HG03060 (cell line): ENCODE data around the gene WNT3.

Source experiments
- ATAC-seq: cut with Tn5 transposase; IDR thresholded peaks from one replicate; pipeline ENCODE4 v1.9.1; 2021; ENCODE audit warnings: low read depth, moderate number of reproducible peaks; ENCODE audit not compliant: unreplicated experiment

The WNT3 gene

GRCh38 chr17:46741122-46741730, 77.3 kb downstream of the WNT3 start:
- no peak for ATAC-seq

DNA sequence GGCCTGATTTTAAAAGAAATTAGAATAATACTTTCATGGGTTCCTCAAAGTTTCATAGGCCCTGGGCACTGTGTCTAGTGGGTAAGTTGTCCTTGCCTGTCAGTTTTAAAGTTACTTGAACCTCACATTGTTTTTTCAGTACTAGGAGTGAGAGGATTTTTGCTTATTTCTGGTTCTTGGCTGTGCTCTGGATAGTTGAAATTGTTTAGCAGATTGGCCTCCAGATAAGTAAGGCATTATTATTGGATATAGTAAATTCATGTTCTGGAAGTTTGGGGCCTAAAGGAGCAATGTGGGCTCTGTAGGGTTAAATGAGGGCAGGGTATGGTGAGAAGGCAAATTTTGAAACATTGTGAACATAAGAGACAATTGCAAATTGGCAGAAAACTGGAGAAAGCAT, 78.5 kb downstream of the WNT3 start:
- no peak for ATAC-seq

- ATAC-seq: no peak
Measured at GRCh38 chr17:46738544-46738943, 79.9 kb downstream of the WNT3 start.

GRCh38 chr17:46737326-46737725, 81.2 kb downstream of the WNT3 start:
- no peak for ATAC-seq

DNA sequence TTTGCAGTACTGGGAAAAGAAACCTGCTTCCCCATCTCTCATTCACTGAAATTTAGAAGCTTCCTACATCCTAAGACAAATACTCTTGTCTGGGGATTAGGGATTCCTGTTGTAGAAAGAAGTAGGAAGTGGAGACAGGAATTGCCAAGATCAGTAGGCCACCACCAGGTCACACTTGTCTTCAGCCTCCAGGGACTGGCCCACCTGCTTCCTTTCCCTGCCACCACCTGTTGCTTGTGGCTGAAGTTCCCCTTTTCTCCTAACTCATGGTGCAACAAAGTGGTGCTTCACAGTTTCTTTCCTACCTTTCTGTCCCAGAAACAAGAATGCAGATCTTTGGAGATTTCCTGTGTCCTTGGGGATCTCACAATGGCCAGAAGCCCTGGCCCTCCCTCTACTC, 82.4 kb downstream of the WNT3 start:
- no peak for ATAC-seq

DNA sequence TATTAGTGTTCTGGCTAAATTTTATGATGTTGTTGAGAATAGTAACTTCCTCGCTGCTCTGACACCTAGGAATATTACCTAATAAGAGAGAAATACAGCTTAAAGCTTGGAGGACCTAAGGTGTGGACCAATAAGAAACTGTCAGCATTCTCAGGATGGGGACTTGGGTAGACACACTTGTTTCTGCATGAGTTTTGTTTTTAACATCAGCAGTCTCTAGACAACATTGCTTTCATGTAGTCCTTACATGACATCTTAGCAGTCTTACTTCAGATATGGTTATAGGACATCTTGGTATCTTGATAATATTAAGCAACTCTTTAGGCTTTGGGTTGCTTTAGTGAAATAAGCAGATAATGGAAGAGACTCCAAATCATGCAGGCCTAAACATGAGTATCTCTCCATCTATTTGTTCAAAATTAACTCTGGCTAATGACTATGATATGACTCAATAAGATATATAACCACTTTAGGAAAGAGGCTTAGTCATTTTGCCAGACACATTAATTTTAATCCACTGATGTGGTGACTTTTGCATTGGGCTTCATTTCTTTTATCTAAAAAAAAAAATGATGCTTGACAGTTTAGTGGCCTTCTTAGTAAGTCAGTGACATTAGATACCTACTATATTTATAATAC, 84.5 kb downstream of the WNT3 start:
- no peak for ATAC-seq

DNA sequence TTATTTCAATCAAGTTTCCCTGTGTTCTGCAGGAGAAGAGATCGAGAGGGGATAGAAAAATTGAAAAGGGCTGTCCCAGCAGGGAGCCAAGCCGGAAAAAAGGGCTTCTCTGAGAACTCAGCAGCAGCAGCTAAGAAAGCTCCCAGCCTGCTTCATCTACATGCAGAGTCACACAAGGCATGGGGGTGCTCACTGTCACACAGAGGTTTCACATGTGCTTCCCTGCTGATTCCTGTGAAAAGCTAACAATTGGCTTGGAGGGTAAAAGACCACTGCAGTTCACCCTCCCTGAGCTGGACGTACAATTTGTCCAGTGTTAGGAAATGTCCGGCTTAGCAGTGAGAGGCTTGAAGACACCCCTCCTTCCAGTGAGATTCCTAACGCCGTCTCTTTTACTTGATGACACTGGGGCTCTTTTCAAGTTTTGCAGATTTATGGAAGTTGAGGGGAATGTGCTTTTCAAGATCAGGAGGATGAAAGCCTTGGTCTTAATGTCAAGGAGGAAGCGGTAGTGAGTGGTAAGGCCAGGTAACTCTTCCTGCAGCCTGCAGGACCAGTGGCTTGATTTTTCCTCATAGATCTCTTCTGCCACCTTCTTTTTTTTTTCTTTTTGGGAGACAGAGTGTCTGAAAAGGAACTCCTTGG, 85.6 kb downstream of the WNT3 start:
- ATAC-seq: no peak

DNA sequence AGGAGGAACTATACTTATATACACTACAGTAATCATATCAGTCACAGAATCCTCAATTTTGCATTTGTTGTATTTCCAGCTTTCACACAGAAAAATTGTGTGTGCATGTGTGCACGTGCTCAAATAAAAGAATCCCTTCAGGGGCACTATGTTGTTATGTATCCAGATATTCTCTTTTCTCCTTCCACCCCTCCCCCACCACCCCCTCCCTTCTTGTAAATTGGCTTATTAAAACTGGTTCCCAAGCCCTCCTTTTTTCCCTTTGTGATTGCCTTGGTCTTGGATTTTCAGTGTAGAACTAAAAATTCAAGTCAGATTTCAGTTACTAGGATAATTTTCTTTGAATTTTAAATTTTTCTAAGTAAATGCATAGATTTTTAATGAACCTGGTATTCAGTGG, 86.3 kb downstream of the WNT3 start:
- ATAC-seq: no peak

DNA sequence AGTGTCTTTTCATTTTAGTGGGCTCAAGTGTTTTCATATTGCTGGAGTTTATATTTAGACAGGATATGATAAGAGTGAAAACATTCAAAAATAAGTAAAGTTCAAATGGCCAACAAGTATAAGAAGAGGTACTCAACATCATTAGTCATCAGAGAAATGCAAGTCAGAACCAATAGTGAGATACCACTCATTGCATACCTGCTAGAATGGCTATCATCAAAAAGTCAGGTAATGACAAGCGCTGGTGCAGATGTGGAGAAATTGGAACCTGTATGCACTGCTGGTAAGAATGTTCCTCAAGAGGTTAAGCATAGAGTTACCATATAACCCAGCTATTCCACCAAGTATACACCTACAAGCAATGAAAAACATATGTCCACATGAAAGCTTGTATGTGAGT, 87.8 kb downstream of the WNT3 start:
- no peak for ATAC-seq

- ATAC-seq: no peak
Measured at GRCh38 chr17:46730026-46730425, 88.5 kb downstream of the WNT3 start.

DNA sequence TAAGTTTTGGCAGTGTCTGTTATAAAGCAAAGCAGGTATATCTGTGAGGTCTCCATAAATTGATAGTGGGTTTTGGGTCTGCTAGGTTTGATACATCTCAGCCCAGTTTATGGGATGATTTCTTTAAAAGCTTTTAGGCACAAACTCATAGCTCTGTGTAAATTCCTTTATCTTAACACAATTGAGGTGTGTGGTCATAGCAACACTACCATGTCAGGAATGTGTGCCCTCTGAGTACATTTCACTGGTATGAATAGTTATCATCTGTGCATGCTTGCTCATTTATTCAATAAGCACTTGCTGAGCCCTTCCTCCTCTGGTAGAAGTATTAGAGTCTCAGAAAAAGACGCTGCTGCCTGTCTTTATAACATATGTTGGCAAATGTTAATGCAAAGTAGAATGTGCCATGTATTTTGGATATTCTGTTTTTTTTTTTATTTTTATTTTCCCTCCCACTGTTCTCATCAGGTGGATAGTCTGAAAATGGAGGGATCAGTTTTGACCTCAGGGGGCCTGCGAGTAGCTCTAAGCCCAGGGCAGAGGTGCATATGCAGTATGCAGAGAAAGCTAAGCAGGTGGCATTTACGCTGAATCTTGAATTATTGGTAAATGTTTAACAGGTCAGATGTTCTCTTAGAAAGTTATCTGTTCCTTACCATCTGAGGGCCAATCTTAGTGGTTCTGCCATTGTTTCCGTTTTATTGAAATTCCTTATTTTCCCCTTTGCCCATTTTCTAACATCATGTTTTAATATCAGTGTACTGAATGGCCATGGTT, 90.7 kb downstream of the WNT3 start:
- no peak for ATAC-seq

DNA sequence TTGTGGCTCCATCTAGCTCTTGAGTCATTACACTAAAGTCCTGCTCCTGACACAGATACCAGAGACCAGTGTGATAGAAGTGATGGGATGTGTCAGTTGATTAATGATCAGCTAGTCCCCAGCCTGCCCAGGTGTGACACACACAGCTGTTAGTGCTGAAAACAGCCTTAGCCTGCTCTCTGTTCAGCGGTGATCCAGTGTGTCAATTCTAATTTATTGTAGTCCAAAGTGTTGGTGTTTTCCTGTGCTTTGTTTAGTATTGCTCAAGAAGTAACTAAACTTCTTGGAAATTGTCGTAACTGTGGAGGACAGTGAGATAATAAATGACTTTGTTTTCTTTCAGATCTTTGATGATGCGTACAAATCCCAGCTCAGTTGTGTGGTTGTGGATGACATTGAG, 92.3 kb downstream of the WNT3 start:
- ATAC-seq: no peak

GRCh38 chr17:46722662-46723285, 95.7 kb downstream of the WNT3 start:
- ATAC-seq: no peak

- ATAC-seq: no peak
Measured at GRCh38 chr17:46720408-46720807, 98.1 kb downstream of the WNT3 start.

DNA sequence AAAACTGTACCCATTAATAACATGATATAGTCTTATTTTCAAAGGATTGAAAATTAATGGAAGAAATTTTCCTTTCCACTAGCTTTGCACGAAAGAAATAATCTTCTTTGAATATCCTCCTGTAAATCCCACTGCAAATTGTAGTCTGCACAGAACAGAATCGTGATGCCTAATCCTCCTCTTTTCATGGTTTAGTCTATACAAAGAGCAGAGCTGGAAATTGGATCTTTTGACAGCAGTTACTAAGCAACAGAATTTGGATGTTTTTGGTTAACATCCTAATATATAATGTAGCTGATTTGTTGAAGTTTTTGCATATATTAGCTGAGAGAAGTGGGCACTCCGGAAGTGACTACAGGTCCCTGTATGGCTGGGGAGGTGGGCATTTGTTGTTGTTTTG, 98.6 kb downstream of the WNT3 start:
- ATAC-seq: no peak

GRCh38 chr17:46717999-46718398, 100.5 kb downstream of the WNT3 start:
- no peak for ATAC-seq
